ENCODE data around the gene EBI3.
"Not testable (repeated sequence)": the region's sequence is repeated elsewhere in the genome, so short reads cannot be mapped to it uniquely, and the experiment has no call there.

The EBI3 gene

GRCh38 chr19:4229179-4229931 is at the start of gene EBI3:
Gene EBI3, plus strand, starts transcription at chr19:4229523. Its CDS starts 28 bp downstream, at chr19:4229551.
- ATAC-seq (peak; percentile 84), DNase-seq (peak; percentile 81)

DNA sequence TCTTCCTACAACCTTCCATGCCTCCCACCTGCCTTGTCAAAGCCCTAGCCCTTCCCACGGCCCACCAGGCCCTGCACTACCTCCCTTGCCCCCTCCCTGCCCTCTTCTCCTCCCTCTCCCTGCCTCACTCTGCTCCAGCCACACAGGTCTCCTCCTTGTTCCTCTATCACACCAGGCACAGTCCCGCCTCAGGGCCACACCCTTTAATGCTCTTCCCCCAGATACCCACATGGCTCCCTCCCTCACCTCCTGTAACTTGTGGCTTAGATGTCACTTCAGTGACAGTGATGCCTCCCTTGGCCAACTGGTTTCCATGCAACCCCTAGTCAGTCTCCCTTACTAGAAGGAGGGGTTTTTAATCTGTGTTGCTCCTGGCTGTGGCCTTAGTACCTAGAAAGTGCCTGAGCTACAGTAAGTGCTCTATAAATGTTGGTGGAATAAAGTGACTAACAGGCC is 48.2 kb upstream of the EBI3 start:
- ATAC-seq: no peak
- DNase-seq: no peak

DNA sequence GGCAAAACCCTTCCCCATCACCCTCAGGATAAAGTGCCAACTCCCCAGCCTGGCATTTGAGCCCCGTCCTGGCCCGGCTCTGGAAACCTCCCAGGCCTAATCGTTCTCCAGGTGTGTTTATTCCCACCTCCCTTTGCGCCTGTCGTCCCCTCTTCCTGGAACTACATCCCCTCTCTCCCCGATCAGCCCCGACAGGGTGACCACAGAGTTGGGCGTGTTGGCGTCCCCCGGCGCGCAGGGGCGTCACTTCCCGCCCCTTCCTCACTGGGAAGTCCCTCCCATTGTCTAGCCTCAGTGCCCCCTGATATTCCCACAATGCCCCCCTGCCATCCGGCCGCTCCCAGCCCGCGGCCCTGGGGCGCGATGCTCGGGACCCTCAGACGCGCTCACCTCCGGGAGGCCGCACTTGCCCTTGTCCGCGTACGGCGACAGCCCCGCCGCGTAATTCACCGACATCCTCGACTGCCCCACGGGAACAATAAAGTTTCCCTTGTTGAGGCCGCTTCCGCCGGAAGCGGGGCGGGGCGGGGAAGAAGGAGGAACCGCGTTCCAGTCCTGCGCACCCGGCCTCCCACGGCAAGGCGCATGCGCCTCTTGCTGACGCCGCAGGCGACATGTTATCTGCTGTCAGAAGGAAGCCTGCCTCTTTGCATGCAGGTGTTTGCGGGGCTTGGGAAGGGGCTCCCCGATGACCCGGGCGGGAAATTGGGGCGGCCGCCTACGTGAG is 47.1 kb upstream of the EBI3 start, which contains the start of the genes ANKRD24 and SIRT6:
Gene ANKRD24, plus strand, starts transcription at position 606 of the 727 bp plus-strand sequence. CDS start 3,737 bp downstream, outside the sequence.
Gene SIRT6, minus strand, starts transcription at position 480 of the 727 bp plus-strand sequence. Its CDS starts 24 bp downstream, at position 456.
- peak; percentile 89 for ATAC-seq
- DNase-seq: peak; percentile 98

DNA sequence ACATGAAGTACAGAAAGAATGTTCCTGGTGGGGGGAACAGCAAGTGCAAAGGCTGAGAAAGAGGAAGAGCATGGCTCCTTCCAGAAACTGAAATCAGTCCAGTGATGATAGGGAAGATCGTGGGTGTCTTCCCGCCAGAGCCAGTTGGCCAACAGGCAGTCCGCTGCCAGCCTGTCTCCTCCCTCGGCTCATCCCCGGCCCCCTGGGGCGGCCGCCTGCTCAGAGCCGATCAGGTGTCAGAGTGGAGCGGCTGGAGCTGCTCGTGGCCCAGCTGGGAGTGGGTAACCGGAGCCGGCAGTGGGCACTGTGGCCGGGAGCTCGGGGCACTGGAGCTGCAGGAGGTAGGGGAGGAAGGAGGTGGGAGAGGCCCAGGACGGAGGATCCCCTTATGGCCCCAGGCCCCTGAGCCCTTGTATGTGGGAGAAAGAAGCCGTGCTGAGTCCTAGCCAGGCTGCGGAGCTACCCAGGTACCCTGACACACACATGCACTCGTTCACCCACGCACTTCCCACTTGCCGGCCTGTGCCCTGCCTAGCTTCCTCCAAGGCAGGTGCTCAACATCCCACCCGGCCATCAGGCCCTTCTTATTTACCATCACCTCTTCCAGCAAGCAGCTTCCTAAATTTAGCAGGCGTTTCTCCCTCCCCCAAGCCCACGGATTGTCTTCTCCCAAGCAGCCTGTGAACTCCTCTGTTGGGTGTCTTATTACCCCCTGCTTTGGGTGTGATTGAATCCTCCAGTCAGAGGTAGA is 45.2 kb upstream of the EBI3 start:
- DNase-seq (no peak), ATAC-seq (no peak)

GRCh38 chr19:4184718-4185352 is 44.5 kb upstream of the EBI3 start:
- no peak for ATAC-seq
- DNase-seq: no peak

- ATAC-seq: no peak
- no peak for DNase-seq
These were observed 43.8 kb upstream of the EBI3 start for GRCh38 chr19:4185413-4186086.

GRCh38 chr19:4186087-4186993 is 43.0 kb upstream of the EBI3 start:
- peak; percentile 57 for ATAC-seq
- peak; percentile 92 for DNase-seq

- ATAC-seq (no peak), DNase-seq (no peak)
These were observed 41.8 kb upstream of the EBI3 start for GRCh38 chr19:4187313-4188122.

- no peak for ATAC-seq
These were observed 39.7 kb upstream of the EBI3 start for GRCh38 chr19:4189641-4190040.

DNA sequence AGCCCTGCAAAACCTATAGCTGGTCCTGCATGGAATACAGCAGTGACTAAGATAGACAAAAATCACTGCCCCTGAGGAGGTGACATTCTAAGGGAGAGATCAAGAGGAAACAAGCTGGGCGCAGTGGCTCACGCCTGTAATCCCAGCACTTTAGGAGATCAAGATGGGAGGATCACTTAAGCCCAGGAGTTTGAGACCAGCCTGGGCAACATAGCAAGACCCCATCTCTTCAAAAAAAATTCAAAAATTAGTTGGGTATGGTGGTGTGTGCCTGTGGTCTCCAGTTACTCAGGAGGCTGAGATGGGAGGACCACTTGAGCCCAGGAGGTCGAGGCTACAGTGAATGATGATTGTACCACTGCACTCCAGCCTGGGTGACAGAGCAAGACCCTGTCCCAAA is 36.8 kb upstream of the EBI3 start:
- not testable (repeated sequence) for ATAC-seq, DNase-seq

More at GRCh38 chr19:4189641-4190040, 39.7 kb upstream of the EBI3 start:
- DNase-seq: no peak

GRCh38 chr19:4194353-4194752 is 35.0 kb upstream of the EBI3 start:
- ATAC-seq (no peak), DNase-seq (no peak)

DNA sequence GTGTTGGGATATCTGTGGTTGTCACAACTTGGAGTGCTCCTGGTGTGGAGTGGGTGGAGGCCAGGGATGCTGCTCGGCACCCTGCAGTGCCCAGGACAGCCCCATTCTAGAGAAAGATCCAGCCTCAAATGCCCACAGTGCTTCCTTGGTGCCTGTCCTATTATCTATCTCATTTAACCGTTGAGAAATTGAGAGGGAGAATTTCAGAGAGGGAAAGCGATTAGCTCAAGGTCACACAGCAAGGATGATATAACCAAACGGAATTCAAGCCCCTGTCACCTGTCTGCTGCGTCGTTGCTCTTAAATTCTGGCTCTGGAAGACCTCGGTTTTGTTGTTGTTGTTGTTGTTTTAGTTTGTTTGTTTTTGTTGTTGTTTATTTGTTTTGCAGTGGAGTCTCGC is 33.3 kb upstream of the EBI3 start:
- no peak for ATAC-seq
- no peak for DNase-seq

DNA sequence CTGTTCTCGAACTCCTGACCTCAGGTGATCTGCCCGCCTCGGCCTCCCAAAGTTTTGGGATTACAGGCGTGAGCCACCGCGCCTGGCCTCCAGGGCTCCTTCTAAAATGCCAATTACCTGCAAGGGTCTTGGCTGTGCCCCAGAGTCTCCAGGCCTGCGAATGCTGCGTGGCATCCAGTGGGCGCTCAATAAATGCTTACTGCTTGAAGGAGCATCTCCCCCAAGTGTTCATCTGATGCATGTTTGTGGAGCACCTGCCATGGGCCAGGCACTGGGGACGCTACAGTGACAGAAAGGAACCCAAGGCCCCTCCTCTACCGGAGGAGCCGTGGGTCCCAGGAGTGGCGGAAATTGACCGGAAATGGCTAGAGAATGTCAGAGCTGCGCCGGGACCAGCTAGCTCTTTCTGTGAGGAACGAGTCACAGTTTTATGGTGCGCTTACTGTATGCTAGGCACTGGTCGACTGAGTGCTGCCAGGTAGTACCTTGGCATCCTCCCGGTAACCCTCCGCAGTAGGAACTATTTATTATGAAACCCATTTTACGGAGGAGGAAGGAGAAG is 32.7 kb upstream of the EBI3 start:
- ATAC-seq (no peak), DNase-seq (no peak)

DNA sequence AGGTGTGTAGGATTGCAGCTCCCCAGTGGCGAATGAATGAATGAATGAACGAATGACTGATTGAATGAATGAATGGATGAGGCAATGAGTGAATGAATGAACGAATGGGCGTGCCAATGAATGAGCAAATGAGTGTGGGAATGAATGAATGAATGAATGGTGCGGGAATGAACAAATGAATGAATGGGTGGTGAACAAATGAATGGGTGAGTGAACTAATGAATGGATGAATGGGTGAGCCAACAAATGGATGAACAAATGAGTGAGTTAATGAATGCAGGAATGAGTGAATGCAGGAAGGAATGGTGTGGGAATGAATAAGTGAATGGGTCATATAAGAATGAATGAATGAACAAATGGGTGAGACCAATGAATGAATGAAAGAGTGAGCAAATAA is 32.1 kb upstream of the EBI3 start:
- ATAC-seq (no peak), DNase-seq (no peak)

- DNase-seq (no peak), ATAC-seq (no peak)
These were observed 31.5 kb upstream of the EBI3 start for GRCh38 chr19:4197625-4198466.

DNA sequence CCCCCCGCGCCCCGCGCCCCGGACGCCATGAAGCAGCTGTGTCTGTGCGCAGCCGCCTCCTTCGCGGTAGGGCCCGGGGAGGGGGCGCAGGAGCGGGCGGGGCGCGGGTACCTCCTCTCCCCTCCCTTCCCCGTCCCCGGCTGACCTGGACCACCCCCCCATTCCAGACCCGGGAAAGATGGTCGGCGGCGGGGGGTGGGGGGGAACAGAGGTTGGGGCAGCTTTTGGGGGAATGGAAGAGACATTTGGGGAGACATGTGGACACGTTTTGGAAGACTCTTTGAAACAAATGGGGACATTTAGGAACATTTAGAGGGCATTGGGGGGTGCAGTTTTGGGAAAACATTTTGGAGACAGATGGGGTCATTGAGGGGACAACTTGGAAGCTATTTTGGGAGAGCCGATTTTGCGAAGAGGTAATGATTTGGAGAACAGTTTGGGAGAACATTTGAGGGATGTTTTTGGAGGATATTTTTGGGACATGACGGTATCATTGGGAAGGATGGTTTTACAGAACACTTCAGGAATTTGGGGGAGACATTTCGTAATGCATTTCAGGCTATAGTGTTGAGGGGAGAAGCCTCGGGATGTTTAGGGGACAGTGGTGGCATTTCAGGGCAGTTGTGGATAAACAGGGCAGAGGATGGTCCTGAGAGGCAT is 30.7 kb upstream of the EBI3 start:
- ATAC-seq (no peak), DNase-seq (no peak)

- ATAC-seq: no peak
These were observed 29.5 kb upstream of the EBI3 start for GRCh38 chr19:4199699-4200293.

More at GRCh38 chr19:4199699-4200293, 29.5 kb upstream of the EBI3 start:
- DNase-seq: no peak

Measured in stimulated activated naive CD8-positive, alpha-beta T cell treated with anti-CD3 and anti-CD28 coated beads, Interleukin-15, Interleukin-2, amounts not matched to agents 100 U/mL and 50 U/mL, for 24 hours (primary cell).